COLO668 (cell line): ENCODE data around the gene ACOT9.
"Not testable (repeated sequence)": the region's sequence is repeated elsewhere in the genome, so short reads cannot be mapped to it uniquely, and the experiment has no call there.

Source experiments
- DNase-seq: peaks from one replicate; lab custom pipeline; 2025; ENCODE audit not compliant: unreplicated experiment; lab: John Stamatoyannopoulos, UW

Gene ACOT9

GRCh38 chrX:23765868-23766267, 22.8 kb upstream of the ACOT9 start:
- DNase-seq, result peak; percentile 60

GRCh38 chrX:23765449-23765848, 22.4 kb upstream of the ACOT9 start:
- no peak for DNase-seq

GRCh38 chrX:23764188-23764984, 21.3 kb upstream of the ACOT9 start:
- no peak for DNase-seq

- no peak for DNase-seq
Measured at GRCh38 chrX:23759821-23760220, 16.7 kb upstream of the ACOT9 start.

GRCh38 chrX:23756165-23756564, 13.1 kb upstream of the ACOT9 start:
- DNase-seq, result peak; percentile 55

- no peak for DNase-seq
Measured at GRCh38 chrX:23754664-23755063, 11.6 kb upstream of the ACOT9 start.

GRCh38 chrX:23752740-23753415, 9.8 kb upstream of the ACOT9 start:
- no peak for DNase-seq

- DNase-seq, result no peak
Measured at GRCh38 chrX:23749576-23749975, 6.5 kb upstream of the ACOT9 start.

GRCh38 chrX:23749129-23749528, 6.1 kb upstream of the ACOT9 start:
- DNase-seq, result no peak

- DNase-seq, result no peak
Measured at GRCh38 chrX:23745786-23746185, 2.7 kb upstream of the ACOT9 start.

- DNase-seq, result not testable (repeated sequence)
Measured at GRCh38 chrX:23743623-23743971, 521 bp upstream of the ACOT9 start.

GRCh38 chrX:23742174-23742696, 841 bp downstream of the ACOT9 start:
- DNase-seq, result peak; percentile 30

- DNase-seq, result no peak
Measured at GRCh38 chrX:23737413-23737812, 5.7 kb downstream of the ACOT9 start.

GRCh38 chrX:23736030-23736429, 7.0 kb downstream of the ACOT9 start:
- DNase-seq, result no peak

GRCh38 chrX:23732704-23733103, 10.4 kb downstream of the ACOT9 start:
- no peak for DNase-seq

- DNase-seq, result no peak
Measured at GRCh38 chrX:23731951-23732350, 11.1 kb downstream of the ACOT9 start.

GRCh38 chrX:23729214-23729613, 13.9 kb downstream of the ACOT9 start:
- no peak for DNase-seq

- DNase-seq, result no peak
Measured at GRCh38 chrX:23727206-23727605, 15.9 kb downstream of the ACOT9 start.

GRCh38 chrX:23726191-23726590, 16.9 kb downstream of the ACOT9 start:
- DNase-seq, result no peak

- no peak for DNase-seq
Measured at GRCh38 chrX:23720117-23720677, 22.9 kb downstream of the ACOT9 start.

GRCh38 chrX:23705235-23705634, 37.8 kb downstream of the ACOT9 start:
- no peak for DNase-seq

- DNase-seq, result no peak
Measured at GRCh38 chrX:23704673-23705206, 38.3 kb downstream of the ACOT9 start.
